ENCODE measurements around the gene LDLRAD1. TPM values are rescaled to one million over a fixed set of nuclear protein-coding genes. Genes with fewer than 3 reads are reported as not detected.
"Not testable (repeated sequence)": the region's sequence is repeated elsewhere in the genome, so short reads cannot be mapped to it uniquely, and the experiment has no call there.

Gene LDLRAD1
- total and polyA plus RNA-seq, 2 donors (not counting 3 experiments of a cell fraction or from before 2014, with no cell fraction given) = not detected

GRCh38 chr1:53995683-53996082, 22.3 kb downstream of the LDLRAD1 start:
- H4K20me1 ChIP-seq (replicated peaks; ENCODE audit: control insufficient read depth, extremely low read depth, insufficient read depth, low read length) = no peaks in the 10 kb centered on the region
- no peaks in the 10 kb centered on the region for H3K27me3 ChIP-seq (ENCODE audit: control insufficient read depth in 2 of 2, insufficient read depth in 2 of 2, low read length in 2 of 2)
- no TSS peak for BruUV-seq (replicated peaks)
- intact Hi-C loops (cut with micrococcal nuclease) = no loop called here
- no peaks in the 10 kb centered on the region for H3K79me2 ChIP-seq (ENCODE audit: control insufficient read depth, insufficient read depth, low read length)
- DNase-seq (ENCODE audit: low read depth, low spot score) (no peak), FAIRE-seq (no peak)
- CTCF ChIA-PET = interaction anchor here (0.6 kb wide), 1 partner anchor 195 kb away, joined by 3 read pairs; no protein-coding TSS in a partner anchor
- H3K9me3 ChIP-seq (replicated peaks; ENCODE audit: control insufficient read depth, insufficient read depth, low read length) = no peaks in the 10 kb centered on the region
- H3K4me3 ChIP-seq (replicated peaks in 1 of 3; ENCODE audit: insufficient read depth in 1 of 3, low read depth in 1 of 3, low read length in 3 of 3) = no peak overlapping the region
- H3K9me1 ChIP-seq (replicated peaks; ENCODE audit: control insufficient read depth, extremely low read depth, insufficient read depth, low read length) = no peaks in the 10 kb centered on the region
- no peak overlapping the region for H3K9ac ChIP-seq (replicated peaks; ENCODE audit: extremely low read depth, insufficient read depth, low read length)
- no peak overlapping the region for H2AFZ ChIP-seq (ENCODE audit: low read depth, low read length)
- no peak overlapping the region for H3K27ac ChIP-seq (ENCODE audit: insufficient read depth, low read depth, low read length)
- no peaks in the 10 kb centered on the region for H3K36me3 ChIP-seq (ENCODE audit: control insufficient read depth in 2 of 2, extremely low read depth in 1 of 2, insufficient read depth in 2 of 2, low read length in 2 of 2)
- dilution Hi-C loops (cut with MboI; ENCODE audit: extremely low pct_ligation_motif_present, low sequenced_read_pairs) = no loop called here
- H3K4me2 ChIP-seq (ENCODE audit: insufficient read depth, low read length) = no peak overlapping the region
- no peaks in the 10 kb centered on the region for H3K4me1 ChIP-seq (ENCODE audit: control insufficient read depth, extremely low read depth, insufficient read depth, low read length)
- POLR2A ChIA-PET = no interaction called here
- TF ChIP-seq MYC (IDR thresholded peaks at IDR 0.05; ENCODE audit: low read depth, low read length) (no peak), GATA2 (IDR thresholded peaks at IDR 0.05; ENCODE audit: insufficient read depth, insufficient read length, low read depth, low read length) (no peak), FOS (IDR thresholded peaks at IDR 0.05; ENCODE audit: borderline replicate concordance, insufficient read depth, low read length) (no peak), JUN (IDR thresholded peaks at IDR 0.05; ENCODE audit: borderline replicate concordance, insufficient read depth, insufficient read length, low read depth) (no peak)
- TF ChIP-seq, protein P1, sequence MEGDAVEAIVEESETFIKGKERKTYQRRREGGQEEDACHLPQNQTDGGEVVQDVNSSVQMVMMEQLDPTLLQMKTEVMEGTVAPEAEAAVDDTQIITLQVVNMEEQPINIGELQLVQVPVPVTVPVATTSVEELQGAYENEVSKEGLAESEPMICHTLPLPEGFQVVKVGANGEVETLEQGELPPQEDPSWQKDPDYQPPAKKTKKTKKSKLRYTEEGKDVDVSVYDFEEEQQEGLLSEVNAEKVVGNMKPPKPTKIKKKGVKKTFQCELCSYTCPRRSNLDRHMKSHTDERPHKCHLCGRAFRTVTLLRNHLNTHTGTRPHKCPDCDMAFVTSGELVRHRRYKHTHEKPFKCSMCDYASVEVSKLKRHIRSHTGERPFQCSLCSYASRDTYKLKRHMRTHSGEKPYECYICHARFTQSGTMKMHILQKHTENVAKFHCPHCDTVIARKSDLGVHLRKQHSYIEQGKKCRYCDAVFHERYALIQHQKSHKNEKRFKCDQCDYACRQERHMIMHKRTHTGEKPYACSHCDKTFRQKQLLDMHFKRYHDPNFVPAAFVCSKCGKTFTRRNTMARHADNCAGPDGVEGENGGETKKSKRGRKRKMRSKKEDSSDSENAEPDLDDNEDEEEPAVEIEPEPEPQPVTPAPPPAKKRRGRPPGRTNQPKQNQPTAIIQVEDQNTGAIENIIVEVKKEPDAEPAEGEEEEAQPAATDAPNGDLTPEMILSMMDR (IDR thresholded peaks at IDR 0.05; ENCODE audit: extremely low read depth in 1 of 2, insufficient read depth in 1 of 2, low read depth in 1 of 2, low read length in 2 of 2) = no peak

DNA sequence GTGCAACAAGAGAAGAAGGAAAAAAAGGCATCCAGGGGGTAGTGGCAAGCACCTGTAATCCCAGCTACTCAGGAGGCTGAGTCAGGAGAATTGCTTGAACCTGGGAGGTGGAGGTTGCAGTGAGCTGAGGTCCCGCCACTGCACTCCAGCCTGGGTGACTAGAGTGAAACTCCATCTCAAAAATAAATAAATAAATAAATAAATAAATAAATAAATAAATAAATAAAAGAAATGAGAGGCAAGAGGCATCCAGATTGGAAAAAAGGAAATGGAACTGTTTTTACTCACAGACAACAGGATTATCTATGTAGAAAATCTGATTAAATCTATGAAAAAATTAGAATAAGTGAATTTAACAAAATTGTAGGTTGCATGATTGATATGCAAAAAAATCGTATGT, 23.5 kb downstream of the LDLRAD1 start:
- H3K36me3 ChIP-seq (ENCODE audit: control insufficient read depth in 2 of 2, extremely low read depth in 1 of 2, insufficient read depth in 2 of 2, low read length in 2 of 2); H3K9ac ChIP-seq (replicated peaks; ENCODE audit: extremely low read depth, insufficient read depth, low read length); dilution Hi-C loops (cut with MboI; ENCODE audit: extremely low pct_ligation_motif_present, low sequenced_read_pairs); H3K4me1 ChIP-seq (ENCODE audit: control insufficient read depth, extremely low read depth, insufficient read depth, low read length); POLR2A ChIA-PET; H3K27me3 ChIP-seq (ENCODE audit: control insufficient read depth in 2 of 2, insufficient read depth in 2 of 2, low read length in 2 of 2); H3K27ac ChIP-seq (ENCODE audit: insufficient read depth, low read depth, low read length); H3K4me3 ChIP-seq (replicated peaks in 1 of 3; ENCODE audit: insufficient read depth in 1 of 3, low read depth in 1 of 3, low read length in 3 of 3); FAIRE-seq; CTCF ChIA-PET; H3K9me3 ChIP-seq (replicated peaks; ENCODE audit: control insufficient read depth, insufficient read depth, low read length); H3K79me2 ChIP-seq (ENCODE audit: control insufficient read depth, insufficient read depth, low read length); BruUV-seq (replicated peaks); H2AFZ ChIP-seq (ENCODE audit: low read depth, low read length); H4K20me1 ChIP-seq (replicated peaks; ENCODE audit: control insufficient read depth, extremely low read depth, insufficient read depth, low read length); intact Hi-C loops (cut with micrococcal nuclease); H3K4me2 ChIP-seq (ENCODE audit: insufficient read depth, low read length); H3K9me1 ChIP-seq (replicated peaks; ENCODE audit: control insufficient read depth, extremely low read depth, insufficient read depth, low read length); DNase-seq (ENCODE audit: low read depth, low spot score): not testable (repeated sequence)

Data from endothelial cell of umbilical vein (primary cell).